Stimulated activated naive CD4-positive, alpha-beta T cell (primary cell): ENCODE results near the gene UVRAG.
A peak's percentile ranks its signal among the peaks of the same experiment; 100 is the strongest.

Experiments
- DNase-seq, 6 experiments: peaks; one replicate each; lab custom pipeline; 2025; lab: John Stamatoyannopoulos, UW

UVRAG gene

DNA sequence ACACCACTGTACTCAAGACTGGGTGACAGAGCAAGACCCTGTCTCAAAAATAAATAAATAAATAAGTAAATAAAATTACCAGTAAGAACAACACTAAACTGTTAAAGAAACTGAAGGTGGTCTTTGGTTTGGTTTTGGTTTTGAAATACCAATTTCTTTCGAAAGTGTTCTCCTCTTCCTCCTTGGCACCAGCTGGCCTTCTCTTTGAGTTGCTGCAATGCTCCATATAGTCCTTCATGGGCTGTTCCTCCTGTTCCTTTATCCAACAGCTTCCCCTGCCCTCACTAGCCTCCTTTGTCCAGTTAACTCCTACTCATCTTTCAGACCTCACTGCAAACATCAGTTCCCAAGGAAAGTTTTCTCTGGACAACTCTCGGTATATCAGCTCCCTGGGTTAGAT lies 5.0 kb upstream of the UVRAG start:
- DNase-seq = no peak

DNA sequence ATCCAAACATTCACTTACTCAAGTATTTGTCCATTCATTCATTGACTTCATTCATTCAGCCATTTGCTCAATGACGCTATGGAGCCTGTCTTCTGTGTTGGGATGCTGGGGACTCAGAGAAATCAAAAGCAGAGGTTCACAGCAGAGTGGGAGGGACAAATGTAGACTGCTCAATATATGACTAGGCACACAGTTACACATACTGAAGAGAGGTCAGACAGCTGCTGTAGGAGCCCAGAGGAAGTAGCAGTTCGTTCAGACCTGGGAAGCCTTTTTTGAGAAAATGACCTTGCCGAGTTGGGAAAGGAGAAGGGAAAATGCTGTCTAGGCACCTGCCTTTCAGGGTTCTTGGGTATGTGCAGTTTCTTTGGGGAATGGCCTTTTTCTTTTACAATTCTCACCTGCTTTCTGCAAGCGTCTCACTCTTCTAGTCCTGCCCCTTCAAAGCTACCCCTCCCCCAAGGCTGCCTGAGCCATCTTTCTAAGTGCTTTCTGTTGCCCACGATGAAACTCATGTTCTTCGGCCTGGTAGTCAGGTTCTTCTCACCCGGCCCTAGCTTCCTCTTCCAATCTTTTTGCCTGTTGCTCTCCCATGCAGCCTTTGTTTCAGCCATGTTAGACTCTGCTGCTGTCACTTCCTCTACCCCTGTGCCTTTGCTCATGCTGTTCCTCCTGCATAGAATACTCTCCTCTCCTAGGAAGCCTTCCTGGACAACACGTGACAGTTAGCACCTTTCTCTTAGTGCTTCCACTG lies 4.2 kb upstream of the UVRAG start:
- DNase-seq = no peak

DNA sequence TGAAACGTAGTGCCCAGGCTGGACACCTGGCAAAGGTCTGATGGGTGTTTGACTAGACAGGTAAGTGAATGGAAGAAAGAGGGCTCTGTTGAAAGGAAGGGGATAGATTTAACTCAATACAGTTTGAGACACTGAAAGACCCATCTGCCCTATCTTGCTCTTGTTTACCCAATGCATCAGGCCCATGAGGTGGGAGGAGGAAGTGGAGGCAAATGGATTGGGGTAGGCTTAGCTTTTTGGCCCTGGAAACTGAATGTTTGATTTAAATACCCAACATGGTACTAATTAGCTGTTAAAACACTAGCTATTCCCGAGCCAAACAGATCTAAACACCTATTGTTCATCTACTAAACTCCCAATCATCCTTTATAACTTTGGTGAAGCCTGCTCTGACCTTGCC lies 3.5 kb upstream of the UVRAG start:
- no peak for DNase-seq

DNA sequence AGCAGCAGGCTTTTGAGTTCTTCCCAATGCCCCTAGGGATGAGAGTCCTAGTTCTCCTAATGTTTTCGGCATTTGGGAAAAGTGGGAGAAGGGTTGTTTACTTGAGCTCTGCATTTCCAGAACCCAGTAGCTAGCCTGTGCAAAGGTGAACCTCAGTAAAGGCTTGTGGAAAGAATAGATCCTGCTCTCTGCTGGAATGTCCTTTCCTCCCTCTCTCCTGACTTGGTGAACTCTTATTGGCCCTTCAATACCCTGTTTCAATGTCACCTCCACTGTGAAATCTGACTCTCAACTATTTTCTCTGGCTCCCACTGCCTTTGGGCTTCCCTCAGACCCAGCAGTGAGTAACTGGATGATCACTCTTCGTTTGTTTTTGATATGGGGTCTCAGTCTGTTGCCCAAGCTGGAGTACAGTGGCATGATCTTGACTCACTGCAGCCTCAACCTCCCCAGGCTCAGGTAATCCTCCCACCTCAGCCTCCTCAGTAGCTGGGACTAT lies 2.4 kb upstream of the UVRAG start:
- no peak for DNase-seq

DNA sequence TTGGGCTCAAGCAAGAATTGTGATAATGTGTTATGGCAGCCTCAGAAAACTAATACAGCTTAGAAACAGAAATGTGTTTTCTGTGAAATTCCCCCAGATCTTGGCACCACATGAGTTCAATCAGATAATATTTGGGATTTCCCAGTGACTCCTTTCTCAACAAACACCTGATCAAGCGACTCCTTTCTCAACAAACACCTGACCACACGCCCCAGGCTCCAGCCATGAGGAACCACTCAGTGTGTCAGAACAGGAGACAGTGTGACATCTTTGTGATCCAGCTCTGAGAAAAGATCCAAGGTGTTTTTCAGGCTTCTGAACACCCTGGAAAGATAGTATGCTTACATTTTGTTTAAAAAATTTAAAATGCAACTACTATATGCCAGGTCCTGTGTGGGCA lies 1.9 kb upstream of the UVRAG start:
- DNase-seq = no peak

DNA sequence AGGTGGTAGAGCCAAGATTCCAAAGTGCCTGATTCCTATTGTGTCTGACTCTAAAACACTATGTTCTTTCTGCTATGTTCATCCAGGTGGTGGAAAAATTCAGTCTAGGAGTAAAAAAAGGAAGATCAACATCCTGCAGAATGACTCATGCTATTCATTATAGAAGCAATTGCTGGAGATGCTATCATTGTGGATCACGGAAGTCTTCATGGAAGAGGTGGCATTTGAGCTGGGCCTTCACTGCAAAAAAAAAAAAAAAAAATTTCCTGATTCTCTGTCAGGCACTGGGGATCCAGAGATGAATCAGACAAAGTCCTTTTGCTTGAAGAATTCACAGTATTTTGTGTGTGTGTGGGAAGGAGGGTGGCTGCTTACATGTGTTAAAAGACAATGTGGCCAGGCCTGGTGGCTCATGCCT lies 1.4 kb upstream of the UVRAG start:
- DNase-seq = no peak

DNA sequence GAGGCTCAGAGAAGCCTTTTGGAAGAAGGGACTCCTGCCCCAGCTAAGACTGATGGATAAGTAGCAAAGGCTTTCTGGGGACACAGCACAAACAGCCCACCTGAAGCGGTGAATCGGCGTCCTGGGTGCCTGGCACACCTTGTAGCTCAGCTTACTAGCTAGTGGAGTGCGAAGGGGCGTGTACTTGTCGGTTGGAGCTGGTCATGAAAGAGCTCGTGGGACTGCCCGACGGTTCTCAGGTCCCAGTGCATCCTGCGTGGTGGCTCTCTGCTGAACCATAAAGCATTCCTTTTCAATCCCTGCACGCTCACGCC lies 690 bp upstream of the UVRAG start:
- no peak for DNase-seq

DNA sequence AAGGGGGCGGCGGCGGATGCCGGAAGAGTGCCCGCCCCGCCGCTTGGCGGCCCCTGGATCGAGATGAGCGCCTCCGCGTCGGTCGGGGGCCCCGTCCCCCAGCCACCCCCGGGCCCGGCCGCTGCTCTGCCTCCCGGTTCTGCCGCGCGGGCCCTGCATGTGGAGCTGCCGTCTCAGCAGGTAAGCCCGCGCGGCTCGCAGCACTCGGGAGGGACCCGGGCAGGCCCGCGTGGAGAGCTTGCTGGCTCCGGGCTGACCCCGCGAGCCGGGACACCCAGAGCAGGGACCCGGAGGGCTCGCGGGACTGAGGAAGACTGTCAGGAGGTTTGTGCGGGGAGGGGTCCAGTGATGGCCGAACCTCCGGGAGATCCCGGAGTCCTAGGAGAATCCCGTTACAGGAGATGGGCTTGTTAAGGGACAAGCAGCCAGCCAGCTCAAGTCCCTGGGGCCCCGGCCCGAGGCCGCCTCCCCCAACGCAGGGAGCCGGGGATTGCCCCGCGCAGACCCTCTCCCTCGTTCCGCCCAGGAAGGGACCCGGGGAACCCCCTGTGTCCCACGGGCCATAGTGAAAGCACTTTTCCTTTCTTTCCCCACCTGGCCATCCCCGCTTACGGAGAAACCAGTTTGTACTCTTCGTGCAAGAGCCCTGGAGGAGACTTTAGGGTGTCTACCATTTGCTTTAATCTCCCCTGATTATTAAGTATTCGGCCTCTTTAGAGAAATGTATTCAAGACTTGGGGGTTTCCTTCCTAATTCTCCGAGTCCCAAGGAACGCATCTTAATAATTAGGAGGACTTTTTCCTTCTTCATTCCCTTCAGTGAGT lies 547 bp downstream of the UVRAG start:
- DNase-seq = peak in 4 of 6 experiments; percentile 34 to 63 (median 50)

DNA sequence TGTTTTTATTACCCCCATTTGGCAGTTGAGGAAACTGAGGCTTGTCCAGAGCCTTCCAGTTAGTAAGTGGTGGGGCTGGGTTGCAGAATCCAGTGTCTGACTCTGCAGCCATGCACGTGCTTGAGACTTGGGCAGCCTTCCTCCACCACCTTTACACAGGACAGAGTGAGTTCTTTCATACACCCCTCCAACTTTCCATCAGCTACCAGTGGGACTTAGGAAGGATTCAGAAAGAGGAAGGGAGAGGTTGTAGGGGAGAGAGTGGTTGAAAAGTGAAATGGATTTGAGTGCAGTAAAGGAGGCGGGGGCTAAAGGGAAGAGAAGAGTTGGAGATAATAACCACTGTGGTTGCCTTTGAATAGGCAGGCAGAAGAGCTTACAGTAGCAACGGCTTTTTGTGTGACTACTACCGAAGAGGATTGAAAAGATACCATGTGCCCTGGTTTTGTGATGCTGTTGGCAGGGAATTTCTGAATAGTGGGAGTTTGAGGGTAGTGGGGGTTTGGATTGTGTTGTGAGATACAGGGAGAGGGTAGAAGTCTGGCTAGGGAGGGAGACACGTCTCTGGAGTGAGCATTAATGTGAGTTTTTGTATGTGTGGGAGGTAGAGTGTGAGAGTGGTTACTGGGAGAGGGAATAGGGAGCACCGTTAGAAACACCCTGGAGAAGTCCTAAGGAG lies 1.7 kb downstream of the UVRAG start:
- peak in 1 of 6 experiments; percentile 24 for DNase-seq

DNA sequence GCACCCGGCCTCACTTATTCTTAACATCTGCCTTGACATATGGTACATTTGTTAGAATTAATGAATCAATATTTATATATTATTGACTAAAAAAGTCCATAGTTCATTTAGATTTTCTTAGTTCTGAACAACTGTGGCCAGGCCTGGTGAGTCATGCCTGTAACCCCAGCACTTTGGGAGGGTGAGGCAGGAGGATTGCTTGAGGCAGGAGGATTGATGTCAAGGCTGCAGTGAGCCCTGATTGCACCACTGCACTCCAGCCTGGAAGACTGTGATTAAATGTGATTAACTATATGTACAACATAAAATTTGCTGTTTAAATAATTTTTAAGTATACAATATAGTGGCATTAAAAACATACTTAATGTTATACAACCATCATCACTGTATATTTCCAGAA lies 5.6 kb downstream of the UVRAG start:
- DNase-seq = no peak

DNA sequence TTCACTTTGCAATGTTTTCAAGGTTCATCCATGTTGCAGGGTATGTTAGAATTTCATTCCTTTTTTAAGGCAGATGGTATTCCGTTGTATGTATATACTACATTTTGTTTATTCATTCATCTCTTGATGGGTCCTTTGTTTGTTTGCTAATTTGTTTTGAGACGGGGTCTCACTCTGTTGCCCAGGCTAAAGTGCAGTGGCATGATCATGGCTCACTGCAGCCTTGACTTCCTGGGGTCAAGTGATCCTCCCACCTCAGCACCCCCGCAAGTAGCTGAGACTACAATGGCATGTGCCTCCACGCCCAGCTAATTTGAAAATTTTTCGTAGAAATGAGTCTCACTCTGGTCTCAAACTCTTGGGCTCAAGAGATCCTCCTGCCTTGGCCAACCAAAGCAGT lies 6.2 kb downstream of the UVRAG start:
- no peak for DNase-seq

DNA sequence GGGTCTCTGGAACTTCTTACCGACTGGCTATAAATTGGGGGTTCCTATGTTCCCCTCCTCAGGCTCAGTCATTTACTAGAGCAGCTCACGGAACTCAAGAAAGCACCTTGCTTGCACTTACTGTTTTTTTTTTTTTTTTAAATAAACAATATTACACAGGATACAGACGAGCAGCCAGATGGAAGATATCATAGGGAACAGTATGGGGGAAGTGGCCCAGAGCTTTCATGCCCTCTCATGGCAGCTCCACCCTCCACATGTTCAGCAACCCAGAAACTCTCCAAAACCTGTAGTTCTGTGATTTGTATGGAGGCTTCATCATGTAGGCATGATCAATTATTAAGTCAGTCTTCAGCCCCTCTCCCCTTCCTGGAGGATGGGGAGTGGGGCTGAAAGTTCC lies 7.5 kb downstream of the UVRAG start:
- no peak for DNase-seq

DNA sequence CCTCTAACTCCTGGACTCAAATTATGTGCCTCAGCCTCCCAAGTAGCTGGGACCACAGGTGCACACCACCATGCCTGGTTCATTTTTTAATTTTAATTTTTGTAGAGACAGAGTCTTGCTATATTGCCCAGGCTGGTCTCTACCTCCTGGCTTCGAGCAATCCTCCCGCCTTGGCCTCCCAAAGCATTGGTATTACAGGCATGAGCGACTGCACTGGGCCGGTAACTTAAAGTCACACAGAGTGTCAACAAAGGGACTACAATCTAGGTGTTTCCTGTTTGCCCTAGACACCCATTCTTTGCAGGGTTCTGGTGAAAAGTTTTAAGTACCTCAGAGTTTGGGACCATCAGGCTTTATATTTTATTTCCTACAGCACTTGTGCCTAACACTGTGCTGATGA lies 8.4 kb downstream of the UVRAG start:
- DNase-seq = no peak

DNA sequence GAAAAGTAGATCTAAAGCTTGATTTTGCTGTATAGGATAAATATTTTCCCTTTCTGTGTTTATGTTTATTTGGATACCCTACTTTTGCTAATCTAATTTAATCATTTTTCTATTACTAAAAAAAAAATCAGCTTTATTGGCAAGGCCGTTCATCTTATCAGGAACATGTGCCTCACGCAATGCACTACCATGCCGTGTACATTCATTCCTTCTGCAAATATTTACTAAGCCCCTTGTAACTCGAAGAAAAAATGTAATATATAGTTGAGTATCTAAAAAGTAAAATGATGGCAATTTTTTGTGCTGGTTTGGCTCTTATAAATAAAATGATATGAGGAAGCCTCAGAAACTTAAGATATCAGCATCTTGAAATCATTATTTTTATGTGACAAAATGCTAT lies 8.9 kb downstream of the UVRAG start:
- DNase-seq = no peak

DNA sequence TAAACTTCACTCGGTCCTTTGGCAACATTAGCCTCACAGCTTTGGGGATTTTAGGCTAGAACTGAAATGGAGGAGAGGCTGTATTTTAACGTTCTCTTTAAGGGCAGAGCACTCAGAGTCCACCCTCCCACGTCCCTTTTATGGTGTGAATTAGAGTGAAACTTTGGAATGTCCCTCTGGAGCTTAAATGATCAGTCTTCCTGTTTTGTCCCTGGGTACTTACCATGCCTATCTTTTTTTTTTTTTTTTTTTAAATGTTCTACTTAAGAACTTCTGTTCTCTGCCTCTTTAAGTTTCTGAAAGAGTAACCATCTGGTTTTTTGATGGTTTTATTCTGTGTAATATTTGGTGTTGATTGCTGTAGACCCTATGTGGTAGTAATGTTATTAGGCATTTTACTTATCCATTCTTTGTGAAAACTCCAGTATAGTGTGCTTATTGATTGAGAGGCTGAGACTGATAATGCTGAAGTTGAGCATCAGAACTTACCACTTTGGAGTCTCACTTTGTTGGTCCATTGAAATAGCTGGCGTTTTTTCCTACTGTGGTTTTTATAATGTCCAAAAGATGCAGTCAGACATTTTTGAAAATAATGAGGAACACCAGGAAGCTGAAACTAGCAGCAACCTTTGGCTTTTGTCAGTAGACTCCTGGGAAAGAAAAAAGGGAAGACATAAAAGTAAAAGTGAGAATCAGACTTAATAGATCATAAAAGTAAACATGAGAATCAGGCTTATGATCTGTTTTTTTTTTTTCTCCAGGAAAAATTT lies 11.6 kb downstream of the UVRAG start:
- no peak for DNase-seq

DNA sequence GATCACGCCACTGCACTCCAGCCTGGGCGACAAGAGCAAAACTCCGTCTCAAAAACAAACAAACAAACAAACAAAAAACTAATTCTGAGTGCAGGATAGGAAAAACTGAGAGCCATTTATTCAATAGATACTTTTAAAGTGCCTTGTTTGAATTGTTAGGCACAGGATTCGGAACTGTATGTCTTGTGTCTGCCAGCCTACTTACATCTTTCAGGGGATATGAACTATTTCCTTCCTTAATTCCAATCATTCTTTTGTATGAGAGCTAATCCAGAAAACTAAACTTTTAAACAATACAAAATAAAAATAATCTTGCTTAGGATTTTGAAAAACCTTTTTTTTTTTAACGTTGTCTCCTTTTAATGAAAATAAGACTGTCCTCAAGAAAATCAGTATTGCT lies 12.6 kb downstream of the UVRAG start:
- DNase-seq = no peak

DNA sequence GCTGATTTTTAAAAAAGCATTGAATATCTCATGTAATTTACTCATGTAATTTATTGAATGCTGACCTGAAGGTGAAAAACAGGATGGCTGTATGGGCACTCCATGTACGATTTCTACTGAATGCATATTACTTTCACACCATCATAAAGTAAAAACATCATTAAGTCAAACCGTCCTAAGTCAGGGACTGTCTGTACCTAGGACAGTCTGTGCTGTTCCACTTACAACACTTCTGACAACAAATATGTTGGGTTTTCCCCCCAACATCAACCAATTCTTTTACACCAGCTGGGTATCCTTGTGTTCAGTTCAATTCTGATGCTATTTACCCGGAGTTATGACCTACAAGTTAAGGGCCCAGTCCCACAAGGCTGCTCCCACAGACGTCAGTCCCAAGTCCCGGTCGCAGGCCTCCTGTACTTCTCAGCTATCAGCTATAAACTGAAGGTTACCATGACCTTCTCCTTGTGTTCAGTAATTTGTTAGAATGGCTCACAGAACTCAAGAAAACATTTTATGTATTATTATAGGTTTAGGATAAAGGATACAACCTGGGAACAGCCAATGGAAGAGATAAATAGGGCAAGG lies 17.0 kb downstream of the UVRAG start:
- DNase-seq = no peak

DNA sequence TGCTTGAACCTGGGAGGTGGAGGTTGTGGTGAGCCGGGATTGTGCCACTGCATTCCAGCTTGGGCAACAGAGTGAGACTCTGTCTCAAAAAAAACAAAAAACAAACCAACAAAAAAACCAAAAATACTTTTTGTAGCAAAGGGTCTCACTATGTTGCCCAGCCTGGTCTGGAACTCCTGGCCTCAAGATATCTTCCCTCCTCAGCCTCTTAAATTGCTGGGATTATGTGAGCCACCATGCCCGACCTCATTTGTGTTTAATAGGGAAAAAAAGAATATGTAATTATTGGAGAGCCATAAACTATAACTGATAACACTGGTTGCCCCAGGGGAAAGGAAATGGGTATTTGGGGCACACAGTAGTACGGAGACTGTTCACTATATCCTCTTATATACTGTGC lies 19.7 kb downstream of the UVRAG start:
- no peak for DNase-seq

DNA sequence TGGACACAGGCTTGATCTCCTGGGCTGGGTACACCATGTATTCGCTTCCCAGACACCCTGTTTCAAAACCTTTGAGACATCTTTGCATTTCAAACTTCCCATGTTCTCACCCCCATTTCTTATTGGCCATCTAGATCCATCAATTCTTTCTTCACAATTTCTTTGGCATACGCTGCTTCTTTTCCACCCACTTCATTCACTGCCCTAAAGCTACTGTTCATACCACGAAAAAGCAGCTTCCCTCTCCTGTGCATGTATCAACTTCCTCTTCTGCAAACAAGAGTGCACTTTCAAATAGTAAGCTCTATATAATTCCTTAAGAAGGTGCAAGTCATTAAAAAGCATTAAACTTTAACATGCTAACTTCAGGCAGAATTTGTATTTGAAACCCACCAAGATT lies 21.4 kb downstream of the UVRAG start:
- DNase-seq = no peak

DNA sequence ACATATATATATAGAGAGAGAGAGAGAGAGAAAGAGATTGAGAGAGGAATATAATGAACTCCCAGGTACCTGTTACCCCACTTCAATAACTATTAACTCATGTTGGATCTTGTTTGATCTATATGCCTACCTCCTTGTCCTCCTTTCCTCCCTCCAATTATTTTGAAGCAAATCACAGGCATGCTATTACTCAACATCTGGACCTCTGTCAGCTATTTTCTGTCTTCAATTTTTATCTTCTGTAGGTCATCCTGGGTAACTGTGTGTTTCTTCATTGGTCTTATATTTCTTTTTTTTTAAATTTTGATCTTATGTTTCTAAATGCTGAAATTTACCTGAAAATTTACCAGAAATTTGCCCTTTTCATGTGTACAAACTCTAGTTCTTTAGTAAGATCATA lies 24.8 kb downstream of the UVRAG start:
- no peak for DNase-seq

DNA sequence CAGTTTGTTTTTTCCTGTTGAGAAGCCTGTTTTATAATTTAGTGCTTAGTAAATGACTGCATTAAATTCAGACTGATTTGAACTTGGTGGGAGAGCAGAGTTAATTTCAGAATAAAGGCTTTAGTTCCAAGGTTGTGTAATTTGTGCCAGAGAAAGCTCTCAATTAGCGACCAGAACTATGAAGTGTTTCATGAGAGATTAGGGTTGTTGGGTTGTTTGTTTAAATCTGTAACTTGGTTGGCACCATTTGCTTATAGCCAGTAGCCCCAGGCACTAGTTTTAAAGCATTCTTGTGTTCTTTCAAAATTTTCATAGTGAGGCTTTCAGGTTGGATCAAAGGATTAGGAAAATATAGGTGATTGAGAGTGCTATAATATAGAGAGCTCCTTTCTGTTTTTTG lies 25.5 kb downstream of the UVRAG start:
- DNase-seq = no peak

DNA sequence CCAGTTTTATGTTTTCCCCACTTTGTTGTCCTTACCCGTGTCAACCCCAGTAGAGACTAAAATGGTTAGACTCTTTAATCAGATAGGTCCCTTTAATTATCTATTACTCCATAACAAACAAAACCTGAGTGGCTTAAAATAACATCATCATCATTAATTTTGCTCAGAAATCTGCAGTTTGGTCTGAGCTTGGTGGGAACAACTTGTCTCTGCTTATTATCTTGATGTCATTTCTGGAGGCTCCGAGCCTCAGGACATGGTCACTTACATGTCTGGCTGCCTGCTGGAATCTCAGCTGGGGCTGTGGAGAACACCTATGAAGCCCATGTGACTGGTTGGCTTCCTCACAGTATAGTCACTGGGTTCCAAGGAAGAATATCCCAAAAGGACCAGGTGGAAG lies 26.7 kb downstream of the UVRAG start:
- no peak for DNase-seq
